ENCODE results near the gene PCSK6. TPM values are rescaled to one million over a fixed set of nuclear protein-coding genes. Genes with fewer than 3 reads are reported as not detected.
A peak's percentile ranks its signal among the peaks of the same experiment; 100 is the strongest.

The PCSK6 gene
- total and polyA plus RNA-seq, 8 donors: 2.8 to 91.5 (median 17.8) TPM

DNA sequence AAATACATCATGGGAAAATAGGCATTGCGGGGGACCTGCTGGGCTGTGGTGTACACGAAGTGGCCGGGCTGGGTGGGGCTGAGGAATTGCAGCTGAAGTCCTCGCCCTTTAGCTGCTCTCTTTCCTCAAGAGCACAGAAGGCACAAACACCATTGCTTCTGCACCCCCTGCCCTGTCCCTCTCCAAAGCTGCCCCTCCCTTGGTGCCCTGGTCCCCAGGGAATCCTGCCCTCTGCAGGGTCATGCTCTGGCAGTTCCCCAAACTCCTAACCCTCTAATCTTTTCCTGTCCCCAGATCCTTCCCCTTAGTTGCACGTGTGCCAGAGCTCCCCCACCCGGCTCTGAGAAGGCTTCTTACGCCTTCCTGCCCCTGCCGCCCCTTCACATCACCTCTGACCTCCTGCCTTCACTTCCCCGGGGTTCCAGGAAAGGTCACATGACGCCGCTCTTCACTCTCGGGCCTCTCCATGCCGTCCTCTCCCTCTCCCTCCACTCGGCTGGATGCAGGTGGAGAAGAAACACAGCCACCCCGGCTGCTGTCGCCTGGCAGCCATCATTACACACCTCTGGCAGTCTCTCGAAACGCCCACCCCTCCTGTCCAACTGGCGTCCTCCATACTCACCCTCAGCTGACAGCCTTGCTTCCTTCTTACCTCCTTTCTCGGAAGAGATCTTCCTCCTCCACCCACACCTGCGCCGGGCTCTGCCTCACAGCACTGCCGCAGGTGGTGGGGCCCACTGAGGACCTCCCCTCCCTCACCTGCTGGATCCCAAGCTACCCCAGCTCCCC is 6.9 kb upstream of the PCSK6 start:
- Histone ChIP-seq H3K27ac (no peak overlapping the region), H3K27me3 (peaks cover 0 to 49% (median 3%) of the 10 kb centered on the region in 3 donors), H3K36me3 (no peaks in the 10 kb centered on the region), H3K4me1 (peaks cover 24 to 46% (median 37%) of the 10 kb centered on the region in 4 donors), H3K9me3 (no peaks in the 10 kb centered on the region), H3K4me3 (no peak overlapping the region)
- DNase-seq: peak in 1 of 2 donors; percentile 46
- TF ChIP-seq EP300 (IDR thresholded peaks at IDR 0.05): no peak
- 27 to 36% (median 30%) methylated on average over 23 of the region's 23 CpGs for WGBS, 5 donors
- intact Hi-C loops (cut with DNase I; ENCODE audit: low total_unique reads): no loop called here

DNA sequence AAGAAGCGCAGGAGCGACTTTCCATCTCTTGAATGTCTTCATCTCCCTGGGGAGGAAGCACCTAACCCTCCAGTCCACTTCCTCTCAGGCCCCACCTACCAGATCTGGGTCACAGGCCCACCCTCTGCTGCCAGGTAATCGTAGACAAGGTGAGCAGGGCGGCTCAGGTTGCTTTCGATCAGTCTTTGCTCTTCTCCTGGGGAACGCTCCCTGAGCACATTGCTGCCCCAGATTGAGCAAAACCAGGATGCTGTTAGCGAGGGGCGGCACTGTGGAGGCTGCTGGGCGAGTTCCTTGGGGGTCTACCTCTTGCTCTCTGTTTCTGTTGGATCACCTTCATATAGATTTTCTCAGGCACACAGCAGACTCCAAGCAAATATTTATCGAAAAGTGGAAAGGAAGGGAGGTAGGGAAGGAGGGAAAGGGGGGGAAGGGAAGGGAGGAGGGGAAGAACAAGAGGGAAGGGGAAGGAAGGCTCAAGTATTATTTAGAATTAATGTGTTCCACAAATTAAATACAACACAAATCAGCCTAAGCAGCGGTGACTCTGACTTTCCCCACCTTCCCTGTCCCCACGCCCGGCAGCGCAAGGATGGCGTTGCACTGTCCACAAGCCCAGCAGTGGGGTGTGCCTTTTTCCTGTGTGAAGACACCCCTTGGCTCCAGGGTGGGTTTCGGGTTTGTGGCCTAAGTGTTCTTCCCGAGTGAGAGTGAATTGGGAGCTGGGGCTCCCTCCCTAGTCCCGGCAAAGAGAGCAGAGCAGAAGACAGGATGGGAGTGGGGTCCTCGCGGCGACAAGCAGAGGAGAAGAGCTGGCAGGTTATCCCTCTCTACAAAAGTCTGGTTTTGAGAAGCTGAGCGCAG is 6.1 kb upstream of the PCSK6 start:
- peaks cover 17 to 37% (median 30%) of the 10 kb centered on the region in 4 donors for H3K4me1 ChIP-seq
- WGBS, 5 donors: 47 to 61% (median 56%) methylated on average over 22 of the region's 22 CpGs
- intact Hi-C loops (cut with DNase I; ENCODE audit: low total_unique reads): no loop called here
- H3K9me3 ChIP-seq: no peaks in the 10 kb centered on the region
- no peak for TF ChIP-seq POLR2AphosphoS5 (IDR thresholded peaks at IDR 0.05)
- TF ChIP-seq EP300 (IDR thresholded peaks at IDR 0.05): no peak
- TF ChIP-seq, protein P1, sequence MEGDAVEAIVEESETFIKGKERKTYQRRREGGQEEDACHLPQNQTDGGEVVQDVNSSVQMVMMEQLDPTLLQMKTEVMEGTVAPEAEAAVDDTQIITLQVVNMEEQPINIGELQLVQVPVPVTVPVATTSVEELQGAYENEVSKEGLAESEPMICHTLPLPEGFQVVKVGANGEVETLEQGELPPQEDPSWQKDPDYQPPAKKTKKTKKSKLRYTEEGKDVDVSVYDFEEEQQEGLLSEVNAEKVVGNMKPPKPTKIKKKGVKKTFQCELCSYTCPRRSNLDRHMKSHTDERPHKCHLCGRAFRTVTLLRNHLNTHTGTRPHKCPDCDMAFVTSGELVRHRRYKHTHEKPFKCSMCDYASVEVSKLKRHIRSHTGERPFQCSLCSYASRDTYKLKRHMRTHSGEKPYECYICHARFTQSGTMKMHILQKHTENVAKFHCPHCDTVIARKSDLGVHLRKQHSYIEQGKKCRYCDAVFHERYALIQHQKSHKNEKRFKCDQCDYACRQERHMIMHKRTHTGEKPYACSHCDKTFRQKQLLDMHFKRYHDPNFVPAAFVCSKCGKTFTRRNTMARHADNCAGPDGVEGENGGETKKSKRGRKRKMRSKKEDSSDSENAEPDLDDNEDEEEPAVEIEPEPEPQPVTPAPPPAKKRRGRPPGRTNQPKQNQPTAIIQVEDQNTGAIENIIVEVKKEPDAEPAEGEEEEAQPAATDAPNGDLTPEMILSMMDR (IDR thresholded peaks at IDR 0.05): no peak
- no peak for TF ChIP-seq POLR2A (IDR thresholded peaks at IDR 0.05)
- no peaks in the 10 kb centered on the region for H3K36me3 ChIP-seq
- no peak overlapping the region for H3K27ac ChIP-seq
- peaks cover 0 to 56% (median 3%) of the 10 kb centered on the region in 3 donors for H3K27me3 ChIP-seq
- no peak for DNase-seq
- H3K4me3 ChIP-seq: no peak overlapping the region

DNA sequence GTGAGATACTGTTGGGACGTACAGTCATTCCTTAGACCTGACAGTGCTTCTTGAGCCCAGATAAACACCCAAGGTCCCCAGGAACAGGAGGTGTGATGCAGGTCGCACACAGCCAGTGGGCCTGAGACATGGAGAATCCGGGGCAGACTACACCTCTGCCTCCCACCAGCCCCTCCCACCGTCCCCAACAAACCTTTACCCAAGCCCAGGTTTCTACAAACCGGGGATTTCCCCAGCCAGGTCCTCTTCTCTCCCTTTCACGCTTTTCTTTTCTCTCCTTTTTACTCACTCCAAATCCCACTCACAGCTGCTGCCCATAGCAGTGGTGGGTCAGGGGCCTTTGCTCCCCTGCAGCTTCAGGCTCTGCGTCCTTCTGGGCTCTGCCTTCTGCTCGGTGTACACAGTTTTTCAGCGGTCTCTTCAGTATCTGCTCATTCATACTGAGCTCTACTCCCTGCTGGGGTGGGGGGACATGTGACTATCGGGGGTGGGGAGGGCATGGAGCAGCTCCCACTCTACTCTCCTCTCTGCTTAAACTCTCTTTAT is 4.8 kb upstream of the PCSK6 start:
- intact Hi-C loops (cut with DNase I; ENCODE audit: low total_unique reads): no loop called here
- no peak for DNase-seq

DNA sequence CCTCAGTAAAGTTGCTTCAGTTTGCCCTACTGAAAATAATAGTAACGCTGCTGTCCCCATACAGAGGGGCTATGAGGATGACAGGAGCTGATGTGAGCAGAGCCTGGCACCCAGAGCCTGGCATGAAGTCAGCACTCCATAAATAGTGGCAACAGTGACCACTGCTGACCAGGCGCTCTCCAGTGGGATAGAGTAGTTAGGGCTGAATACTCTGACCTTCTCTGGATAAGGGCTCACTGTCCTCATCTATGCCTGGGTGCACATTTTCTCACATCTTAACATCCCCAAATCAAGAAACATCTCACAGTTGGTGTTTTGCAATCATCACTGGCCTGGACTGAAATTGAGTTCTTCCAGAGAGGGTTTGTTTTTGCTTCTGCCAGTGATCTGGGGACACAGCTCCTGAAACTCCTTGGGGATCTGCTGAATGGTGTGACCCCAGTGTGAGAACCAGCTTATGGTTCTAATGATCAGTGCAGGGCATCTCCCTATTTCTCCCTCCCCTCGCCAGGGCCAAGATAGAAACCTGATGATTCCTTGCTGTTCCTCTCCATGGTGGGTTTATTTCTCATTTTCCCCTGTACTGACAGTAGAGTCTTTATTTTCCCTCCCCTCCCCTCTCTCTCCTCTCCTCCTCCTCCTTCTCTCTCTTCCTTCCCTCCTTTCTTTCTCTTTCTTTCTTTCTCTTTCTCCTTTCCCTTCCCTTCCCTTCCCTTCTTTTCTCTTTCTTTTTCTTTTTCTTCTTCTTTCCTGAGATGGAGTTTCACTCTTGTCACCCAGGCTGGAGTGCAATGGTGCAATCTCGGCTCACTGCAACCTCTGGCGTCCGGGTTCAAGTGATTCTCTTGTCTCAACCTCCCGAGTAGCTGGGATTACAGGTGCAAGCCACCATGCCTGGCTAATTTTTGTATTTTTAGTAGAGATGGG is 3.5 kb upstream of the PCSK6 start:
- intact Hi-C loops (cut with DNase I; ENCODE audit: low total_unique reads): no loop called here
- no peaks in the 10 kb centered on the region for H3K36me3 ChIP-seq
- no peaks in the 10 kb centered on the region for H3K9me3 ChIP-seq
- DNase-seq: no peak
- peaks cover 19 to 33% (median 29%) of the 10 kb centered on the region in 4 donors for H3K4me1 ChIP-seq
- H3K27me3 ChIP-seq: peaks cover 0 to 72% (median 14%) of the 10 kb centered on the region in 3 donors
- H3K27ac ChIP-seq: peak overlapping the region in 1 of 5 donors; percentile 38
- WGBS, 5 donors: 84 to 96% (median 94%) methylated on average over 7 of the region's 7 CpGs
- no peak overlapping the region for H3K4me3 ChIP-seq
- TF ChIP-seq POLR2AphosphoS5 (IDR thresholded peaks at IDR 0.05): no peak
- TF ChIP-seq, protein P1 (IDR thresholded peaks at IDR 0.05): no peak
- TF ChIP-seq EP300 (IDR thresholded peaks at IDR 0.05): no peak
- no peak for TF ChIP-seq POLR2A (IDR thresholded peaks at IDR 0.05)

More for the DNA sequence above, 4.8 kb upstream of the PCSK6 start:
- H3K36me3 ChIP-seq: no peaks in the 10 kb centered on the region
- H3K4me3 ChIP-seq: no peak overlapping the region
- peaks cover 0 to 64% (median 9%) of the 10 kb centered on the region in 3 donors for H3K27me3 ChIP-seq
- 75 to 81% (median 77%) methylated on average over 10 of the region's 10 CpGs for WGBS, 5 donors
- H3K9me3 ChIP-seq: no peaks in the 10 kb centered on the region
- H3K4me1 ChIP-seq: peaks cover 12 to 30% (median 26%) of the 10 kb centered on the region in 4 donors
- no peak for TF ChIP-seq EP300 (IDR thresholded peaks at IDR 0.05)
- no peak for TF ChIP-seq POLR2A (IDR thresholded peaks at IDR 0.05)
- TF ChIP-seq, protein P1 (IDR thresholded peaks at IDR 0.05): no peak
- no peak for TF ChIP-seq POLR2AphosphoS5 (IDR thresholded peaks at IDR 0.05)
- H3K27ac ChIP-seq: no peak overlapping the region

Data from stomach (tissue), 9 donors.